ENCODE data around the gene ZMYND11.
"Not testable (repeated sequence)": the region's sequence is repeated elsewhere in the genome, so short reads cannot be mapped to it uniquely, and the experiment has no call there.

The ZMYND11 gene

DNA sequence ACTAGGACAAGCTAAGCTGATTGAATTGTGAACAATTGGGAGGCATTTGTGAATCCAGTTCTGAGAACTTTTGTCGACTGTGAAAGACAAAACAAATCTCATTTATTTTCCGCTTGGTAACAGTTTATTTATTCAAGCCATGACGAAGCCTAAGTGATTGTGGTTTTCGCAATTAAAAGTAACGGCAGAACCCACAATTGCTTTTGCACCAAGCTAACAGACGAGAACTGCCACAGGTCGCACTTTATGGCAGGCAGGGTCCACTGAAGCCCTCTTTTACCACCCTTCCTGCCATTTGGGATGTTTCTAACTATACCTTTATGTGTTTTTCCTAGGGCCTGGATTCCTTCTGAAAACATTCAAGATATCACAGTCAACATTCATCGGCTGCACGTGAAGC is 111.2 kb downstream of the ZMYND11 start:
- no peak for DNase-seq (ENCODE audit: low read depth in 1 of 2, low spot score in 1 of 2)
- TF ChIP-seq JUND (IDR thresholded peaks at IDR 0.05; ENCODE audit: low read depth): no peak
- in situ Hi-C loops (cut with HindIII; ENCODE audit: low pct_unique_long_range_greater_than_20kb, low sequenced_read_pairs): no loop called here

DNA sequence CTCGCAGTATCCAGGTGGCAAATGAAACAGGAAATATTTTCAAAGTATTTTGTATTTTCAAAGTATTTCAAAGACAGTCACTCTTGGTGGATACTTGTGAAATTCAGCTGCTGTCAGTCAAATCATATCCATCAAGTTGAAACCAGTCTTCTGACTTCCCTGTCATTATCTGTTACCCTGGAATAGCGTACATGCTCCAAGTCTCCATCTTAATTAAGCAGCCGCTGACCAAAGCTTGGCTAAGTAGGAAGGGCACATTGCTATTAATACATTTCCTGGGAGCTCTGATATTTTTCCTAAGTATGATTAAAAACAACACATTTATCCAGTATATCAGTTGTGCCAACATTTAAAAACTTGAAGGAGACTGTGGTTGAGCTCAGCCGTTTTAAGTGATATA is 112.2 kb downstream of the ZMYND11 start:
- in situ Hi-C loops (cut with HindIII; ENCODE audit: low pct_unique_long_range_greater_than_20kb, low sequenced_read_pairs): no loop called here

DNA sequence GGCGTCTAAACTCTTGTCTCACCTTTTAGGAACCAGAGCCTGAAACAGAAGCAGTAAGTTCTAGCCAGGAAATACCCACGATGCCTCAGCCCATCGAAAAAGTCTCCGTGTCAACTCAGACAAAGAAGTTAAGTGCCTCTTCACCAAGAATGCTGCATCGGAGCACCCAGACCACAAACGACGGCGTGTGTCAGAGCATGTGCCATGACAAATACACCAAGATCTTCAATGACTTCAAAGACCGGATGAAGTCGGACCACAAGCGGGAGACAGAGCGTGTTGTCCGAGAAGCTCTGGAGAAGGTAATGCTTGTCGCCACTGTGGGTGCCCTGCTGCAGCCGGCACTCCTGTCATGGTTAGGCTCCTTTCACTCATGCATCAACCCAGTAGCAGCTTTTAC is 113.1 kb downstream of the ZMYND11 start:
- in situ Hi-C loops (cut with HindIII; ENCODE audit: low pct_unique_long_range_greater_than_20kb, low sequenced_read_pairs): no loop called here
- TF ChIP-seq JUND (IDR thresholded peaks at IDR 0.05; ENCODE audit: low read depth): no peak
- no peak for DNase-seq (ENCODE audit: low read depth in 1 of 2, low spot score in 1 of 2)

More for the DNA sequence above, 112.2 kb downstream of the ZMYND11 start:
- DNase-seq (ENCODE audit: low read depth in 1 of 2, low spot score in 1 of 2): no peak
- TF ChIP-seq JUND (IDR thresholded peaks at IDR 0.05; ENCODE audit: low read depth): no peak

DNA sequence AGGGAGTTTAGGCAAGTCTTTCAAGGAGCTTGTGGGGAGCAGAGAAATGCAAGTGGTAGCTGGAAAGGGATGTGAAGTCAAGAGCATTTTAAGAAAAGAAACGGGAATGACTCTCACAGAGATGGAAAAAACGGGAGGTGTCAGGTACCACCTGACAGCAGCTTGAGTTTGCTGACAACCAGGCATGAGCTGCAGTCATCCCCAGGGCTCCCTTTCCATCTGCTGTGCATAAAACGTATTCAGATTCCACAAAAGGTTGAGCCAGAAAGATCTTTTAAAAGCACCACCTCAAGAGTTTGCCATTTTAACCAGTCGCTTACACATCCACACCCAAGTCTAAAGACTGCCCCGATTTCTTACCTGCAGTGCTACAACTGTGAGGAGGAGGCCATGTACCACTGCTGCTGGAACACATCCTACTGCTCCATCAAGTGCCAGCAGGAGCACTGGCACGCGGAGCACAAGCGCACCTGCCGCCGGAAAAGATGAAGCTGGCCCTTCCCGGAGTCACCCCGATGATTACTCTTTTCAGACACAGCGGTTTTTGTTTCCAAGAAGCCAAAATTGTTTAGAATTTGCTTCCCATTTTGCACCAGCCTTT is 116.8 kb downstream of the ZMYND11 start:
- in situ Hi-C loops (cut with HindIII; ENCODE audit: low pct_unique_long_range_greater_than_20kb, low sequenced_read_pairs): no loop called here
- TF ChIP-seq JUND (IDR thresholded peaks at IDR 0.05; ENCODE audit: low read depth): no peak
- no peak for DNase-seq (ENCODE audit: low read depth in 1 of 2, low spot score in 1 of 2)

DNA sequence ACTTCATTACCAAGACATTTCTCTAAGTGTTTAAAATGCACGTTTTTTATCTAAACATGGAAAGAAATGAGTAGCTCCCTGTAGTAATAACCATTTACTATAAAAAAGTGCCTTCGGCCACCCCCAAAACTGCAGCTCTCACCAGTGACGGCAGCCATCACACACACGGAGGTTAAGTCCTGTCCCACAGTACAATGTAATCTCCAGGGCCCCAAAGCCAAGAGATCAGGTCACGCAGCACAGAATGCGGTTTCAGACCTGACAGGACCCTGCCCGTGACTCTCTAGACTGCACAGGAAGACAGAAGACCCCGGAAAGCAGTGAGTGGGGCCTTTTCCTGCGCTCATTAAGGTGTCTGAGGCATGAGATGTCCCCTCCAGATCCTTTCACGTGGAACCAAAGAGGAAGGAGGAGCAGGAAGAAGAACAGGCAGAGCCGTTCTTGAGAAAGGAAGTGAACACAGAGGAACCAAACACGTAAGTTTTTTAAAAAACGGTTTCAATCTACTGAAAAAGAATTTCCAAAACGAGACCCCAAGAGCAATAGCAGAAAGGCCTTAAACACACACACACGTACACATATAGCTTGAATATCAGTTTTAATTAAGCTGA is 125.7 kb downstream of the ZMYND11 start:
- no peak for DNase-seq (ENCODE audit: low read depth in 1 of 2, low spot score in 1 of 2)
- TF ChIP-seq JUND (IDR thresholded peaks at IDR 0.05; ENCODE audit: low read depth): no peak
- in situ Hi-C loops (cut with HindIII; ENCODE audit: low pct_unique_long_range_greater_than_20kb, low sequenced_read_pairs): no loop called here

DNA sequence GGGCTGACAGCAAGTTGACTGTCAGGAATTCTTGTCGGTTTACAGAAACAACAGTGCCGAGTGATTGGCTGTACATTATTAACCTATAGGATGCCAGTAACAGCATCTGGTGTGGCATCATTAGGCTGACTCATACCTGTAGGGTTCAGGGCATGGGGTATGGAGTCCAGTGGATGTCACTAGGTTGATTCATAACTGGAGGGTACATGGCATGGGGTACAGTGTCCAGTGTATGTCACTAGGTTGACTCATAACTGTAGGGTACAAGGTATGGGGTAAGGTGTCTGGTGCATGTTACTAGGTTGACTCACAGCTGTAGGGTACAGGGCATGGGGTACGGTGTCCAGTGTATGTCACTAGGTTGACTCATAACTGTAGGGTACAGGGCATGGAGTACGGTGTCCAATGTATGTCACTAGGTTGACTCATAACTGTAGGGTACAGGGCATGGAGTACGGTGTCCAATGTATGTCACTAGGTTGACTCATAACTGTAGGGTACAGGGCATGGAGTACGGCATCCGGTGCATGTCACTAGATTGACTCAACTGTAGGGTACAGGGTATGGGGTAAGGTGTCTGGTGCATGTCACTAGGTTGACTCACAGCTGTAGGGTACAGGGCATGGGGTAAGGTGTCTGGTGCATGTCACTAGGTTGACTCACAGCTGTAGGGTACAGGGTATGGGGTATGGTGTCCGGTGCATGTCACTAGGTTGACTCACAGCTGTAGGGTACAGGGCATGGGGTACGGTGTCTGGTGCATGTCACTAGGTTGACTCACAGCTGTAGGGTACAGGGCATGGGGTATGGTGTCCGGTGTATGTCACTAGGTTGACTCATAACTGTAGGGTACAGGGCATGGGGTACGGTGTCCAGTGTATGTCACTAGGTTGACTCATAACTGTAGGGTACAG is 129.2 kb downstream of the ZMYND11 start:
- in situ Hi-C loops (cut with HindIII; ENCODE audit: low pct_unique_long_range_greater_than_20kb, low sequenced_read_pairs); DNase-seq (ENCODE audit: low read depth in 1 of 2, low spot score in 1 of 2): not testable (repeated sequence)

DNA sequence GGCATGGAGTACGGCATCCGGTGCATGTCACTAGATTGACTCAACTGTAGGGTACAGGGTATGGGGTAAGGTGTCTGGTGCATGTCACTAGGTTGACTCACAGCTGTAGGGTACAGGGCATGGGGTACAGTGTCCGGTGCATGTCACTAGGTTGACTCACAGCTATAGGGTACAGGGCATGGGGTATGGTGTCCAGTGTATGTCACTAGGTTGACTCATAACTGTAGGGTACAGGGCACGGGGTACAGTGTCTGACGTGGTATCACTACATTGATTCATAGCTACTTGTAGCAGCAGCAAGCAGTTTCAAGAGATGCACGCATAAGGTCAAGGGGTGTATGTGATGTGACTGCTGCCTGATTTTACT is 129.8 kb downstream of the ZMYND11 start:
- DNase-seq (ENCODE audit: low read depth in 1 of 2, low spot score in 1 of 2); in situ Hi-C loops (cut with HindIII; ENCODE audit: low pct_unique_long_range_greater_than_20kb, low sequenced_read_pairs): not testable (repeated sequence)

DNA sequence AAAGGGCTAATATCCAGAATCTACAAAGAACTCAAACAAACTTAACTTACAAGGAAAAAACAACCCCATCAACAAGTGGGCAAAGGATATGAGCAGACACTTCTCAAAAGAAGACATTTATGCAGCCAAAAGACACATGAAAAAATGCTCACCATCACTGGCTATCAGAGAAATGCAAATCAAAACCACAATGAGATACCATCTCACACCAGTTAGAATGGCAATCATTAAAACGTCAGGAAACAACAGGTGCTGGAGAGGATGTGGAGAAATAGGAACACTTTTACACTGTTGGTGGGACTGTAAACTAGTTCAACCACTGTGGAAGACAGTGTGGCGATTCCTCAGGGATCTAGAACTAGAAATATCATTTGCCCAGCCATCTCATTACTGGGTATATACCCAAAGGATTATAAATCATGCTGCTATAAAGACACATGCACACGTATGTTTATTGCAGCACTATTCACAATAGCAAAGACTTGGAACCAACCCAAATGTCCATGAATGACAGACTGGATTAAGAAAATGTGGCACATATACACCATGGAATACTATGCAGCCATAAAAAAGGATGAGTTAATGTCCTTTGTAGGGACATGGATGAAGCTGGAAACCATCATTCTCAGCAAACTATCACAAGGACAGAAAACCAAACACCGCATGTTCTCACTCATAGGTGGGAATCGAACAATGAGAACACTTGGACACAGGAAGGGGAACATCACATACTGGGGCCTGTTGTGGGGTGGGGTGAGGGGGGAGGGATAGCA is 130.7 kb downstream of the ZMYND11 start:
- DNase-seq (ENCODE audit: low read depth in 1 of 2, low spot score in 1 of 2); in situ Hi-C loops (cut with HindIII; ENCODE audit: low pct_unique_long_range_greater_than_20kb, low sequenced_read_pairs): not testable (repeated sequence)

DNA sequence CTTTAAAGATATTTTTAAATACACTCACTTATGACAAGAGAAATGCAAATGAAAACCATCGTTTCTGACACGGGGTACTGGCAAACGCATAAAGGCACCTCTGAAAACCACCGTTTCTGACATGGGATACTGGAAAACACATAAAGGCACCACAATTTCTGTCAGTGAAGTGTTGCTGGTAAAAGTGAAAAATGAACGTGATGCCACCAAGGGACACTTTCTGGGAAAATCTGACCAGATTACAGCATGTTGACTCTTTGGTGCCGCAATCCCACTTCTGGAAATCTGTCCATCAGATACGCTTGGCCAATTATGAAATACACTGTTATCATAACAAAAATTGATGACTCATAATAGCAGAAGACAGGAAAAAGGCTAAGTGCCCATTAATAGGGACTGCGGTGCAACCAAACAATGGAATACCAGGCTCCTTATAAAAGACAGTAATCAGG is 131.7 kb downstream of the ZMYND11 start:
- no peak for DNase-seq (ENCODE audit: low read depth in 1 of 2, low spot score in 1 of 2)
- in situ Hi-C loops (cut with HindIII; ENCODE audit: low pct_unique_long_range_greater_than_20kb, low sequenced_read_pairs): no loop called here
- no peak for TF ChIP-seq JUND (IDR thresholded peaks at IDR 0.05; ENCODE audit: low read depth)

DNA sequence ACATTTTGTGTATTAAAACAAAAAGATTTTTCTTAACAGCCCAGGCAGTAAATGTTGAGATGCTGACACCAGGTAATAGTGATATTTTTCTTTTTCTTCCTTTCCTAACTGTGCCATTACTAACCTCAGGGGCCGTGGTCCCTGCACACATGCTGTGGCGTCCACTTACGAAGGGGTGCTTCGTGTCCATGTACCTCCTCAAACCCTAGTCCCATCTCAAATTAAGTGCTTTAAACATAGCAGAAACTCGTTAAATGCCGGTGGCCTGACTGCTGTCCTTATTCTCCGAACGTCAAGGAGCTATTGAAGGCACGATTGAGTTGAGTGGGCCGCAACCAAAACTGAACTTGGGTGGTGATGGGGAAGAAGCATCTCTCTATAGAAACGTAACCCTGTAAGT is 132.4 kb downstream of the ZMYND11 start:
- in situ Hi-C loops (cut with HindIII; ENCODE audit: low pct_unique_long_range_greater_than_20kb, low sequenced_read_pairs): no loop called here
- TF ChIP-seq JUND (IDR thresholded peaks at IDR 0.05; ENCODE audit: low read depth): no peak
- no peak for DNase-seq (ENCODE audit: low read depth in 1 of 2, low spot score in 1 of 2)

DNA sequence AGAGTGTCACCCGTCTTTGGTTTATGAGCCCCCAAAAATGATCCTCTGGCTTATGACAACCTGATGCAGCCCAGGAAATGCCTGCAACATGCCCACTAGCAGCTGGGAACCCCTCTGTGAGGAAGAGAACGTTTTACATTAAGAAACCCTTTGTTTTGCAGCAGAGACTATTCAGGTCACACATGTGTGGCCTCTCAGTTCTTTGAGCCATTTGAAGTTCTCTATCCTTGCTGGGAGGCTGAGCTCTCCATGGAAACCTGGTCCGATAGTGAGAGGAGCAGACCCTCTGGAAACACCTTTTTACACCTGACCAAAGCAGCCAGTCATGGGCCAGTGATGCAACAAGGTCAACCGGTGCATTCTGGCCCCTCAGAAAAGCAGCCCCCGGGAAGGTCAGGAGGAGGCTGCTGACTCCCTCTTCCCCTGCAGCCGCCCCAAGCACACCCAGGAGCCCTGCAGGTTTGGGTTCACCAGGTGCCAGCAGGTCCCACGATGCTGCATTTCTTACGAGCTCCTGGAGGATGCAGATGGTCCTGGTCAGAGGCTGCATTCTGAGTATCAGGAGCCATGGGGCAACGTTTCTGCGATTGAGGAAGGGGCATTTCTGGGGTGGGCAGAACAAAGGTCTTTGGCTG is 134.3 kb downstream of the ZMYND11 start:
- no peak for TF ChIP-seq JUND (IDR thresholded peaks at IDR 0.05; ENCODE audit: low read depth)
- in situ Hi-C loops (cut with HindIII; ENCODE audit: low pct_unique_long_range_greater_than_20kb, low sequenced_read_pairs): no loop called here
- DNase-seq (ENCODE audit: low read depth in 1 of 2, low spot score in 1 of 2): no peak

DNA sequence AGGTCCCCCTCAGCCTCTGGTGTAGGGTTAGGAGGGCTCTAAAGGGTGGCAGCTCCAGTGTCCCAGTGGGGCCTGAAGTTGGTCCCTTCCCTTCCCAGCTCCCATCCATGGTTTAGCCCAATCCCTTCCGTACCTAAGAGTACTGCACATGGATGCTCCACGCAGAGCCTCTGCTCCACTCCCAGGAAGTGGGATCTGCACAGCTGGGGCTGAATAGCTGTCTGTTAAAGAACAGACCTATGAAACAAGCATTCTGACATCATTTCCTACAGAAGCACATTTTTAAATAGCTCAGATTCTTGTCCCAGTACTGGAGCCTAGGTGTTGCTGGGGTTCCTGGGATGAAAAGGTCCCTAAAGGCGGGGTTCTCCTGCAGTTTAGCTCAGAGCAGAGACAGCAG is 135.9 kb downstream of the ZMYND11 start:
- no peak for DNase-seq (ENCODE audit: low read depth in 1 of 2, low spot score in 1 of 2)
- in situ Hi-C loops (cut with HindIII; ENCODE audit: low pct_unique_long_range_greater_than_20kb, low sequenced_read_pairs): no loop called here
- no peak for TF ChIP-seq JUND (IDR thresholded peaks at IDR 0.05; ENCODE audit: low read depth)

All from T47D (cell line).